ENCODE data around the gene NOX5. TPM values are rescaled to one million over a fixed set of nuclear protein-coding genes. Genes with fewer than 3 reads are reported as not detected.
"Not testable (repeated sequence)": the region's sequence is repeated elsewhere in the genome, so short reads cannot be mapped to it uniquely, and the experiment has no call there.

NOX5 gene
- total RNA-seq, 2 experiments from 2014 or later = not detected

- TF ChIP-seq CTCF (IDR thresholded peaks at IDR 0.05) = no peak
- CTCF ChIA-PET = interaction anchor here (0.8 to 2.2 kb wide), 3 partner anchors 164 to 401 kb away, joined by 3 to 10 read pairs (median 3); no protein-coding TSS in a partner anchor
- no peak overlapping the region for H3K4me3 Mint-ChIP-seq
- no peaks in the 10 kb centered on the region for H3K9me3 Mint-ChIP-seq
- no peak overlapping the region for H3K27ac Mint-ChIP-seq
- no peaks in the 10 kb centered on the region for H3K27me3 Mint-ChIP-seq
- ATAC-seq (no peak), DNase-seq (no peak)
- H3K36me3 Mint-ChIP-seq (ENCODE audit: low read depth) = no peaks in the 10 kb centered on the region
- intact Hi-C loops (cut with micrococcal nuclease) = no loop called here
- POLR2A ChIA-PET = no interaction called here
- H3K4me1 Mint-ChIP-seq (ENCODE audit: low read depth) = peaks cover 20% of the 10 kb centered on the region
Observed at GRCh38 chr15:69061414-69061842, 46.9 kb downstream of the NOX5 start.

- Mint-ChIP-seq H3K27ac (no peak overlapping the region), H3K36me3 (ENCODE audit: low read depth) (no peaks in the 10 kb centered on the region), H3K4me3 (no peak overlapping the region), H3K4me1 (ENCODE audit: low read depth) (peaks cover 13% of the 10 kb centered on the region), H3K27me3 (peaks cover 3% of the 10 kb centered on the region), H3K9me3 (no peaks in the 10 kb centered on the region)
- ATAC-seq (no peak), DNase-seq (no peak)
- CTCF ChIA-PET = no interaction called here
- TF ChIP-seq CTCF (IDR thresholded peaks at IDR 0.05) = no peak
- intact Hi-C loops (cut with micrococcal nuclease) = no loop called here
- POLR2A ChIA-PET = no interaction called here
Observed at GRCh38 chr15:69064649-69065048, 50.2 kb downstream of the NOX5 start.

GRCh38 chr15:69066007-69066995, 51.8 kb downstream of the NOX5 start:
- Mint-ChIP-seq H3K9me3 (peaks cover 2% of the 10 kb centered on the region), H3K4me3 (no peak overlapping the region), H3K4me1 (ENCODE audit: low read depth) (peaks cover 2% of the 10 kb centered on the region), H3K27me3 (peaks cover 4% of the 10 kb centered on the region), H3K27ac (no peak overlapping the region), H3K36me3 (ENCODE audit: low read depth) (no peaks in the 10 kb centered on the region)
- TF ChIP-seq CTCF (IDR thresholded peaks at IDR 0.05) = no peak
- intact Hi-C loops (cut with micrococcal nuclease) = no loop called here
- ATAC-seq (no peak), DNase-seq (no peak)
- ChIA-PET CTCF (interaction anchor here (0.9 kb wide), 1 partner anchor 11 kb away, joined by 4 read pairs; no protein-coding TSS in a partner anchor), POLR2A (interaction anchor here (0.6 kb wide), 1 partner anchor 121 kb away, joined by 3 read pairs; no protein-coding TSS in a partner anchor)

- ATAC-seq (no peak), DNase-seq (no peak)
- Mint-ChIP-seq H3K36me3 (ENCODE audit: low read depth) (no peaks in the 10 kb centered on the region), H3K9me3 (peaks cover 2% of the 10 kb centered on the region), H3K4me1 (ENCODE audit: low read depth) (no peaks in the 10 kb centered on the region), H3K27me3 (peaks cover 11% of the 10 kb centered on the region), H3K4me3 (no peak overlapping the region), H3K27ac (no peak overlapping the region)
- TF ChIP-seq CTCF (IDR thresholded peaks at IDR 0.05) = no peak
- ChIA-PET CTCF (interaction anchor here (0.9 to 1.8 kb wide), 2 partner anchors 8 to 12 kb away, joined by 4 to 10 read pairs; no protein-coding TSS in a partner anchor), POLR2A (no interaction called here)
- intact Hi-C loops (cut with micrococcal nuclease) = no loop called here
Observed at GRCh38 chr15:69067296-69067695, 52.8 kb downstream of the NOX5 start.

- intact Hi-C loops (cut with micrococcal nuclease) = no loop called here
- no peak overlapping the region for H3K4me3 Mint-ChIP-seq
- ChIA-PET CTCF (interaction anchor here (1.2 to 1.8 kb wide), 2 partner anchors 9 to 11 kb away, joined by 3 to 10 read pairs; no protein-coding TSS in a partner anchor), POLR2A (no interaction called here)
- ATAC-seq (no peak), DNase-seq (no peak)
- no peaks in the 10 kb centered on the region for H3K36me3 Mint-ChIP-seq (ENCODE audit: low read depth)
- H3K27me3 Mint-ChIP-seq = peaks cover 15% of the 10 kb centered on the region
- no peaks in the 10 kb centered on the region for H3K4me1 Mint-ChIP-seq (ENCODE audit: low read depth)
- peaks cover 2% of the 10 kb centered on the region for H3K9me3 Mint-ChIP-seq
- H3K27ac Mint-ChIP-seq = no peak overlapping the region
- TF ChIP-seq CTCF (IDR thresholded peaks at IDR 0.05) = no peak
Observed at GRCh38 chr15:69068157-69068556, 53.7 kb downstream of the NOX5 start.

GRCh38 chr15:69069290-69069689, 54.8 kb downstream of the NOX5 start:
- H3K27ac Mint-ChIP-seq; H3K9me3 Mint-ChIP-seq; CTCF ChIA-PET; H3K4me3 Mint-ChIP-seq; DNase-seq; H3K4me1 Mint-ChIP-seq (ENCODE audit: low read depth); intact Hi-C loops (cut with micrococcal nuclease); H3K36me3 Mint-ChIP-seq (ENCODE audit: low read depth); ATAC-seq: not testable (repeated sequence)
- peaks cover 24% of the 10 kb centered on the region for H3K27me3 Mint-ChIP-seq
- POLR2A ChIA-PET = interaction anchor here (0.6 kb wide), 1 partner anchor 11 kb away, joined by 4 read pairs; no protein-coding TSS in a partner anchor
